Astrocyte (in vitro differentiated cells and primary cell): Measurements from ENCODE around the gene UTP11. TPM values are rescaled to one million over a fixed set of nuclear protein-coding genes. Genes with fewer than 3 reads are reported as not detected.

Experiments
- DNase-seq: peaks from one replicate; pipeline ENCODE4 v3.0.0-alpha.2; 2010; ENCODE audit warnings: low read depth
- FAIRE-seq: peaks from 2 replicates; lab custom pipeline; 2011; peaks lifted over from hg19 to GRCh38; lab: Jason Lieb, UNC
- H2AFZ ChIP-seq: 2 replicates; pipeline ENCODE4 v1.6.0; 2012; ENCODE audit warnings: low read depth, low read length, inconsistent platforms
- H3K27ac ChIP-seq: 2 replicates; pipeline ENCODE4 v1.5.1; 2011; ENCODE audit warnings: low read depth, low read length, inconsistent platforms
- H3K27me3 ChIP-seq: 2 replicates; pipeline ENCODE4 v1.6.0; 2011; ENCODE audit warnings: low read length, inconsistent platforms; ENCODE audit not compliant: insufficient read depth
- H3K36me3 ChIP-seq: 2 replicates; pipeline ENCODE4 v1.5.1; 2011; ENCODE audit warnings: low read length, inconsistent platforms; ENCODE audit not compliant: insufficient read depth
- H3K4me1 ChIP-seq: 2 replicates; pipeline ENCODE4 v1.5.1; 2011; ENCODE audit warnings: low read length, inconsistent platforms; ENCODE audit not compliant: insufficient read depth
- H3K4me2 ChIP-seq: 2 replicates; pipeline ENCODE4 v1.6.0; 2012; ENCODE audit warnings: low read length, inconsistent platforms
- H3K4me3 ChIP-seq: 2 replicates; pipeline ENCODE4 v1.5.1; 2011; ENCODE audit warnings: low read depth, mild to moderate bottlenecking, low read length, inconsistent platforms; ENCODE audit not compliant: insufficient read depth
- H3K79me2 ChIP-seq: 2 replicates; pipeline ENCODE4 v1.6.0; 2012; ENCODE audit warnings: mild to moderate bottlenecking, low read length, inconsistent platforms; ENCODE audit not compliant: insufficient read depth
- H3K9ac ChIP-seq: 2 replicates; pipeline ENCODE4 v1.6.0; 2012; ENCODE audit warnings: mild to moderate bottlenecking, low read length, inconsistent platforms
- H3K9me3 ChIP-seq: 2 replicates; pipeline ENCODE4 v1.5.1; 2012; ENCODE audit warnings: low read depth, mild to moderate bottlenecking, low read length, inconsistent platforms; ENCODE audit not compliant: insufficient read depth
- H4K20me1 ChIP-seq: 2 replicates; pipeline ENCODE4 v1.6.0; 2012; ENCODE audit warnings: low read length, inconsistent platforms; ENCODE audit not compliant: insufficient read depth
- H3K27ac Mint-ChIP-seq: one replicate; pipeline ENCODE4 v1.8.0; 2021; ENCODE audit warnings: mild to moderate bottlenecking, mixed read lengths; ENCODE audit not compliant: unreplicated experiment
- H3K27me3 Mint-ChIP-seq: one replicate; pipeline ENCODE4 v1.8.0; 2021; ENCODE audit warnings: low read depth, mixed read lengths; ENCODE audit not compliant: unreplicated experiment
- H3K36me3 Mint-ChIP-seq: one replicate; pipeline ENCODE4 v1.8.0; 2021; ENCODE audit warnings: low read depth, mixed read lengths; ENCODE audit not compliant: unreplicated experiment
- H3K4me1 Mint-ChIP-seq: one replicate; pipeline ENCODE4 v1.8.0; 2021; ENCODE audit warnings: low read depth, mixed read lengths; ENCODE audit not compliant: unreplicated experiment
- H3K4me3 Mint-ChIP-seq: one replicate; pipeline ENCODE4 v1.8.0; 2021; ENCODE audit warnings: mild to moderate bottlenecking, moderate library complexity, mixed read lengths; ENCODE audit not compliant: unreplicated experiment
- H3K9me3 Mint-ChIP-seq: one replicate; pipeline ENCODE4 v1.8.0; 2021; ENCODE audit warnings: mild to moderate bottlenecking, mixed read lengths; ENCODE audit not compliant: unreplicated experiment
- EZH2 ChIP-seq: IDR thresholded peaks from 2 replicates; pipeline ENCODE4 v1.6.1; 2012; ENCODE audit warnings: mild to moderate bottlenecking, low read length, inconsistent platforms; ENCODE audit not compliant: insufficient read depth
- total RNA-seq: library from RNA; stranded (reverse); gene quantifications from 2 replicates; pipeline ENCODE4 v1.2.1, GENCODE V29; 2021
- TF ChIP-seq, protein P1 (sequence below): IDR thresholded peaks from 2 replicates; pipeline ENCODE4 v1.5.1; 2011; ENCODE audit warnings: low read depth, mild to moderate bottlenecking, inconsistent platforms, low read length, moderate library complexity; ENCODE audit not compliant: insufficient read depth

Gene UTP11
- total RNA-seq, 1 donor from 2014 or later, result 42.6 TPM

- Histone ChIP-seq H3K9ac (no peak overlapping the region), H3K27me3 (peaks cover 11% of the 10 kb centered on the region), H3K9me3 (no peaks in the 10 kb centered on the region), H3K4me3 (no peak overlapping the region), H3K36me3 (no peaks in the 10 kb centered on the region), H2AFZ (no peak overlapping the region), H4K20me1 (peaks cover 14% of the 10 kb centered on the region), H3K4me1 (no peaks in the 10 kb centered on the region), H3K4me2 (no peak overlapping the region), H3K79me2 (no peaks in the 10 kb centered on the region), H3K27ac (no peak overlapping the region)
- DNase-seq (peak; percentile 10), FAIRE-seq (no peak)
- H3K27me3 Mint-ChIP-seq, result peaks cover 24% of the 10 kb centered on the region
- H3K9me3 Mint-ChIP-seq, result peaks cover 4% of the 10 kb centered on the region
- H3K27ac Mint-ChIP-seq, result no peak overlapping the region
- peaks cover 8% of the 10 kb centered on the region for H3K4me1 Mint-ChIP-seq
- TF ChIP-seq EZH2, result no peak
- TF ChIP-seq, protein P1, sequence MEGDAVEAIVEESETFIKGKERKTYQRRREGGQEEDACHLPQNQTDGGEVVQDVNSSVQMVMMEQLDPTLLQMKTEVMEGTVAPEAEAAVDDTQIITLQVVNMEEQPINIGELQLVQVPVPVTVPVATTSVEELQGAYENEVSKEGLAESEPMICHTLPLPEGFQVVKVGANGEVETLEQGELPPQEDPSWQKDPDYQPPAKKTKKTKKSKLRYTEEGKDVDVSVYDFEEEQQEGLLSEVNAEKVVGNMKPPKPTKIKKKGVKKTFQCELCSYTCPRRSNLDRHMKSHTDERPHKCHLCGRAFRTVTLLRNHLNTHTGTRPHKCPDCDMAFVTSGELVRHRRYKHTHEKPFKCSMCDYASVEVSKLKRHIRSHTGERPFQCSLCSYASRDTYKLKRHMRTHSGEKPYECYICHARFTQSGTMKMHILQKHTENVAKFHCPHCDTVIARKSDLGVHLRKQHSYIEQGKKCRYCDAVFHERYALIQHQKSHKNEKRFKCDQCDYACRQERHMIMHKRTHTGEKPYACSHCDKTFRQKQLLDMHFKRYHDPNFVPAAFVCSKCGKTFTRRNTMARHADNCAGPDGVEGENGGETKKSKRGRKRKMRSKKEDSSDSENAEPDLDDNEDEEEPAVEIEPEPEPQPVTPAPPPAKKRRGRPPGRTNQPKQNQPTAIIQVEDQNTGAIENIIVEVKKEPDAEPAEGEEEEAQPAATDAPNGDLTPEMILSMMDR, result no peak
- H3K4me3 Mint-ChIP-seq, result no peak overlapping the region
- H3K36me3 Mint-ChIP-seq, result peaks cover 5% of the 10 kb centered on the region
These were observed 61.2 kb downstream of the UTP11 start for GRCh38 chr1:38073534-38074301.

DNA sequence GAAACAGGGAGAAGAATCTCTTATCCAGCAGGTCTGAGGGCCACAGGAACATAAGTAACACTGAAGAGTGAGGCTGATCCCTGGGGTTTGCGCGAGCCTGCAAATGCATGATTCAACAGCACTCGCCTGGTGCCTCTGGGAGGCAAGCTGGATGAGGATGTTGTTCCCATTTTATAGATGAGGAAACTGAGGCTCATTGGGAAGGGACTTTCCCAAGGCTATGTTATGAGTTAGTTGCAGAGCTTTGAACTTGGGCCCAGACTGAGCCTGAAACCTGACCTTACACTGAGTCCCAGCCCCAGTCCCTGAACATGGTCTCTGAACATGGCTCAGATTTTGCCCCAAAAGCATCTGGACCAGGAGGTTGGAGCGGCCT, 61.8 kb downstream of the UTP11 start:
- no peak overlapping the region for H3K27ac Mint-ChIP-seq
- no peaks in the 10 kb centered on the region for H3K4me1 ChIP-seq

More for the DNA sequence above, 61.8 kb downstream of the UTP11 start:
- peaks cover 5% of the 10 kb centered on the region for H3K36me3 Mint-ChIP-seq
- TF ChIP-seq EZH2, result no peak
- TF ChIP-seq, protein P1, result no peak
- H3K4me1 Mint-ChIP-seq, result peaks cover 8% of the 10 kb centered on the region
- DNase-seq (no peak), FAIRE-seq (no peak)
- no peak overlapping the region for H3K4me3 ChIP-seq
- no peak overlapping the region for H3K27ac ChIP-seq
- no peak overlapping the region for H3K4me2 ChIP-seq
- no peaks in the 10 kb centered on the region for H3K79me2 ChIP-seq
- H3K9me3 ChIP-seq, result no peaks in the 10 kb centered on the region
- no peaks in the 10 kb centered on the region for H3K36me3 ChIP-seq
- H3K27me3 ChIP-seq, result peaks cover 11% of the 10 kb centered on the region
- H2AFZ ChIP-seq, result no peak overlapping the region
- no peak overlapping the region for H3K9ac ChIP-seq
- peaks cover 4% of the 10 kb centered on the region for H3K9me3 Mint-ChIP-seq
- H3K4me3 Mint-ChIP-seq, result no peak overlapping the region
- peaks cover 24% of the 10 kb centered on the region for H3K27me3 Mint-ChIP-seq
- H4K20me1 ChIP-seq, result peaks cover 14% of the 10 kb centered on the region

Other genes starting within 250 kb of the UTP11 start
- gene EPHA10, start 247.6 kb upstream of the UTP11 start, total RNA-seq, result 0.31 TPM in 1 of 2 replicates, not detected in the other
- 0.67 and 1.4 TPM in 2 replicates for gene MANEAL, start 218.9 kb upstream of the UTP11 start, total RNA-seq
- gene C1orf122, start 204.9 kb upstream of the UTP11 start, total RNA-seq, result 69.6 and 70.0 TPM in 2 replicates
- gene YRDC, start 204.5 kb upstream of the UTP11 start, total RNA-seq, result 25.9 and 28.1 TPM in 2 replicates
- gene MTF1, start 153.1 kb upstream of the UTP11 start, total RNA-seq, result 16.6 and 16.7 TPM in 2 replicates
- 19.4 and 21.4 TPM in 2 replicates for gene INPP5B, start 65.7 kb upstream of the UTP11 start, total RNA-seq
- 66.5 and 76.8 TPM in 2 replicates for gene SF3A3, start 22.7 kb upstream of the UTP11 start, total RNA-seq
- 107 and 116 TPM in 2 replicates for gene FHL3, start 7.2 kb upstream of the UTP11 start, total RNA-seq
- gene POU3F1, start 34.1 kb downstream of the UTP11 start, total RNA-seq, result 2.3 and 3.3 TPM in 2 replicates